ENCODE results near the gene FMO3. TPM values are rescaled to one million over a fixed set of nuclear protein-coding genes. Genes with fewer than 3 reads are reported as not detected.

Gene FMO3
- total and polyA plus RNA-seq, 2 donors (not counting 1 experiment from before 2014, with no cell fraction given) = 76.3 to 148 TPM

- H3K27me3 ChIP-seq (ENCODE audit: control insufficient read depth, insufficient read depth, low read length) = no peaks in the 10 kb centered on the region
- H3K4me3 ChIP-seq (replicated peaks in 1 of 4; ENCODE audit: control extremely low read depth in 1 of 4, insufficient read depth in 1 of 4, low read depth in 3 of 4, low read length in 4 of 4) = no peak overlapping the region
- no peak overlapping the region for H2AFZ ChIP-seq (ENCODE audit: low read length)
- TF ChIP-seq, protein P1, sequence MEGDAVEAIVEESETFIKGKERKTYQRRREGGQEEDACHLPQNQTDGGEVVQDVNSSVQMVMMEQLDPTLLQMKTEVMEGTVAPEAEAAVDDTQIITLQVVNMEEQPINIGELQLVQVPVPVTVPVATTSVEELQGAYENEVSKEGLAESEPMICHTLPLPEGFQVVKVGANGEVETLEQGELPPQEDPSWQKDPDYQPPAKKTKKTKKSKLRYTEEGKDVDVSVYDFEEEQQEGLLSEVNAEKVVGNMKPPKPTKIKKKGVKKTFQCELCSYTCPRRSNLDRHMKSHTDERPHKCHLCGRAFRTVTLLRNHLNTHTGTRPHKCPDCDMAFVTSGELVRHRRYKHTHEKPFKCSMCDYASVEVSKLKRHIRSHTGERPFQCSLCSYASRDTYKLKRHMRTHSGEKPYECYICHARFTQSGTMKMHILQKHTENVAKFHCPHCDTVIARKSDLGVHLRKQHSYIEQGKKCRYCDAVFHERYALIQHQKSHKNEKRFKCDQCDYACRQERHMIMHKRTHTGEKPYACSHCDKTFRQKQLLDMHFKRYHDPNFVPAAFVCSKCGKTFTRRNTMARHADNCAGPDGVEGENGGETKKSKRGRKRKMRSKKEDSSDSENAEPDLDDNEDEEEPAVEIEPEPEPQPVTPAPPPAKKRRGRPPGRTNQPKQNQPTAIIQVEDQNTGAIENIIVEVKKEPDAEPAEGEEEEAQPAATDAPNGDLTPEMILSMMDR (conservative IDR thresholded peaks at IDR 0.05 in 1 of 2, IDR thresholded peaks at IDR 0.05 in 1 of 2; ENCODE audit: low read depth in 1 of 2, low read length in 2 of 2) = no peak
- TF ChIP-seq EZH2 (IDR thresholded peaks at IDR 0.05; ENCODE audit: low read length, missing control alignments) = no peak
- no peaks in the 10 kb centered on the region for H3K79me2 ChIP-seq (ENCODE audit: control insufficient read depth, insufficient read depth, low read length)
- H4K20me1 ChIP-seq (ENCODE audit: control insufficient read depth, extremely low read depth, insufficient read depth, low read length) = no peaks in the 10 kb centered on the region
- DNase-seq (ENCODE audit: low read depth in 2 of 2) = no peak
- peaks cover 10% of the 10 kb centered on the region for H3K4me1 ChIP-seq (ENCODE audit: control insufficient read depth, extremely low read depth, insufficient read depth, low read length)
- H3K9ac ChIP-seq (ENCODE audit: insufficient read depth, low read length) = no peak overlapping the region
- no peak overlapping the region for H3K4me2 ChIP-seq (ENCODE audit: extremely low read depth, insufficient read depth, low read length)
- no peak overlapping the region for H3K27ac ChIP-seq (ENCODE audit: insufficient read depth, low read length)
- H3K9me3 ChIP-seq (ENCODE audit: control insufficient read depth, insufficient read depth, low read depth, low read length) = no peaks in the 10 kb centered on the region
- H3K36me3 ChIP-seq (ENCODE audit: control insufficient read depth, insufficient read depth, low read length) = no peaks in the 10 kb centered on the region
Observed at GRCh38 chr1:171082606-171083005, 8.1 kb upstream of the FMO3 start.

DNA sequence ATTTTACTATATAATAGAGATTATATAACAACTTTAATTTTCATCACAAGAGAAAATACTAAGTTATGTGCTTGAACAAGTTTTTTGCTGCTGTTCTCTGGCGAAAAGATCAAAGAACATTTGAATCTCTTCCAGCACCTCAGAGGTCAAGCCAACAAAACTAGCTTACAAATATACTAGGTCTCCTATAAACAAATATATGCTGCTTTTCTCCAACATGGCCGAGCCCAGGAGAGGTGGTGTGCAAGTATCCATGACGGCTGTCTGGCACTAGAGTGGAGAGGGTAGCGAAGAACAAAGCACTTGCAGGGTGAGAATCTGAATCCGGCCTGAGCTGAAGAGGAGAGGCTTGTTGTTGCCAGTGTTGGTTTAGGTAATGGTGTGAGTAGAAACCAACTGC is 7.5 kb upstream of the FMO3 start:
- no peaks in the 10 kb centered on the region for H4K20me1 ChIP-seq (ENCODE audit: control insufficient read depth, extremely low read depth, insufficient read depth, low read length)
- H3K4me2 ChIP-seq (ENCODE audit: extremely low read depth, insufficient read depth, low read length) = no peak overlapping the region
- no peak overlapping the region for H3K9ac ChIP-seq (ENCODE audit: insufficient read depth, low read length)
- H2AFZ ChIP-seq (ENCODE audit: low read length) = peak overlapping the region; percentile 62
- no peak for DNase-seq (ENCODE audit: low read depth in 2 of 2)
- H3K36me3 ChIP-seq (ENCODE audit: control insufficient read depth, insufficient read depth, low read length) = no peaks in the 10 kb centered on the region
- H3K27ac ChIP-seq (ENCODE audit: insufficient read depth, low read length) = no peak overlapping the region
- H3K4me3 ChIP-seq (replicated peaks in 1 of 4; ENCODE audit: control extremely low read depth in 1 of 4, insufficient read depth in 1 of 4, low read depth in 3 of 4, low read length in 4 of 4) = no peak overlapping the region
- no peaks in the 10 kb centered on the region for H3K27me3 ChIP-seq (ENCODE audit: control insufficient read depth, insufficient read depth, low read length)
- no peaks in the 10 kb centered on the region for H3K9me3 ChIP-seq (ENCODE audit: control insufficient read depth, insufficient read depth, low read depth, low read length)
- TF ChIP-seq EZH2 (IDR thresholded peaks at IDR 0.05; ENCODE audit: low read length, missing control alignments) = no peak
- TF ChIP-seq, protein P1 (conservative IDR thresholded peaks at IDR 0.05 in 1 of 2, IDR thresholded peaks at IDR 0.05 in 1 of 2; ENCODE audit: low read depth in 1 of 2, low read length in 2 of 2) = no peak
- H3K79me2 ChIP-seq (ENCODE audit: control insufficient read depth, insufficient read depth, low read length) = no peaks in the 10 kb centered on the region
- peaks cover 10% of the 10 kb centered on the region for H3K4me1 ChIP-seq (ENCODE audit: control insufficient read depth, extremely low read depth, insufficient read depth, low read length)

- H3K4me1 ChIP-seq (ENCODE audit: control insufficient read depth, extremely low read depth, insufficient read depth, low read length) = peaks cover 10% of the 10 kb centered on the region
- H3K27ac ChIP-seq (ENCODE audit: insufficient read depth, low read length) = no peak overlapping the region
- TF ChIP-seq, protein P1 (conservative IDR thresholded peaks at IDR 0.05 in 1 of 2, IDR thresholded peaks at IDR 0.05 in 1 of 2; ENCODE audit: low read depth in 1 of 2, low read length in 2 of 2) = no peak
- TF ChIP-seq EZH2 (IDR thresholded peaks at IDR 0.05; ENCODE audit: low read length, missing control alignments) = no peak
- H3K27me3 ChIP-seq (ENCODE audit: control insufficient read depth, insufficient read depth, low read length) = no peaks in the 10 kb centered on the region
- no peaks in the 10 kb centered on the region for H3K79me2 ChIP-seq (ENCODE audit: control insufficient read depth, insufficient read depth, low read length)
- H3K36me3 ChIP-seq (ENCODE audit: control insufficient read depth, insufficient read depth, low read length) = no peaks in the 10 kb centered on the region
- no peaks in the 10 kb centered on the region for H4K20me1 ChIP-seq (ENCODE audit: control insufficient read depth, extremely low read depth, insufficient read depth, low read length)
- no peaks in the 10 kb centered on the region for H3K9me3 ChIP-seq (ENCODE audit: control insufficient read depth, insufficient read depth, low read depth, low read length)
- H2AFZ ChIP-seq (ENCODE audit: low read length) = no peak overlapping the region
- no peak for DNase-seq (ENCODE audit: low read depth in 2 of 2)
- H3K4me3 ChIP-seq (replicated peaks in 1 of 4; ENCODE audit: control extremely low read depth in 1 of 4, insufficient read depth in 1 of 4, low read depth in 3 of 4, low read length in 4 of 4) = no peak overlapping the region
- H3K9ac ChIP-seq (ENCODE audit: insufficient read depth, low read length) = no peak overlapping the region
- H3K4me2 ChIP-seq (ENCODE audit: extremely low read depth, insufficient read depth, low read length) = no peak overlapping the region
Observed at GRCh38 chr1:171084091-171084490, 6.6 kb upstream of the FMO3 start.
